ACC112 (cell line): Measurements from ENCODE around the gene ARHGAP32.

ENCODE experiments used
- H2AFZ ChIP-seq: fragments of 200-600 bp; sonication (generic); one replicate; pipeline ENCODE4 v1.6.0; 2017; ENCODE audit warnings: antibody characterized with exemption, low read length; ENCODE audit not compliant: unreplicated experiment
- H3K27ac ChIP-seq: fragments of 200-600 bp; sonication (generic); 2 replicates; pipeline ENCODE4 v1.5.1; 2014; ENCODE audit warnings: low read depth, mild to moderate bottlenecking, antibody characterized with exemption, low read length, moderate library complexity
- H3K27me3 ChIP-seq: fragments of 200-600 bp; sonication (generic); 2 replicates; pipeline ENCODE4 v1.6.1; 2014; ENCODE audit warnings: mild to moderate bottlenecking, antibody characterized with exemption, low read length, moderate library complexity, mixed read lengths; ENCODE audit not compliant: insufficient read depth
- H3K36me3 ChIP-seq: fragments of 200-600 bp; sonication (generic); 2 replicates; pipeline ENCODE4 v1.6.1; 2016; ENCODE audit warnings: mild to moderate bottlenecking, antibody characterized with exemption, low read length, moderate library complexity, mixed read lengths; ENCODE audit not compliant: insufficient read depth
- H3K4me1 ChIP-seq: fragments of 200-600 bp; sonication (generic); one replicate; pipeline ENCODE4 v1.6.1; 2016; ENCODE audit warnings: low read length, mixed read lengths; ENCODE audit not compliant: insufficient read depth, unreplicated experiment, control insufficient read depth
- H3K4me3 ChIP-seq: fragments of 200-600 bp; sonication (generic); 2 replicates; pipeline ENCODE4 v1.5.1; 2014; ENCODE audit warnings: mild to moderate bottlenecking, low read depth, low read length
- H3K79me2 ChIP-seq: fragments of 200-600 bp; sonication (generic); one replicate; pipeline ENCODE4 v1.6.0; 2016; ENCODE audit warnings: low read length; ENCODE audit not compliant: control insufficient read depth, unreplicated experiment, insufficient read depth

The ARHGAP32 gene

GRCh38 chr11:128916037-128916572 is 276.0 kb downstream of the ARHGAP32 start:
- Histone ChIP-seq H3K4me3 (no peak overlapping the region), H3K4me1 (no peaks in the 10 kb centered on the region), H3K36me3 (no peaks in the 10 kb centered on the region), H3K27ac (no peak overlapping the region), H3K79me2 (no peaks in the 10 kb centered on the region), H2AFZ (no peak overlapping the region), H3K27me3 (peaks cover 35% of the 10 kb centered on the region)

- no peaks in the 10 kb centered on the region for H3K36me3 ChIP-seq
- no peak overlapping the region for H3K4me3 ChIP-seq
- no peak overlapping the region for H2AFZ ChIP-seq
- peaks cover 27% of the 10 kb centered on the region for H3K27me3 ChIP-seq
- H3K79me2 ChIP-seq, result no peaks in the 10 kb centered on the region
- H3K4me1 ChIP-seq, result no peaks in the 10 kb centered on the region
- H3K27ac ChIP-seq, result no peak overlapping the region
Observed at GRCh38 chr11:128915149-128915521, 277.0 kb downstream of the ARHGAP32 start.
